Vagina (tissue), 2 donors: ENCODE results near the gene AGPAT2.

ENCODE experiments used
- POLR2A ChIP-seq, 2 donors: fragments of 450-650 bp; IDR thresholded peaks; one replicate each; pipeline ENCODE4 v1.6.1; 2017; ENCODE audit warnings: antibody characterized with exemption in 2 of 2, mild to moderate bottlenecking in 2 of 2, moderate library complexity in 2 of 2
- TF ChIP-seq, protein P1 (sequence below), 3 experiments: fragments of 450-650 bp in 2 of 3; fragments of 200-600 bp in 1 of 3; sonication (generic) in 1 of 3; IDR thresholded peaks; one replicate each; pipeline ENCODE4 v1.5.1; 2017 to 2019; ENCODE audit warnings: antibody characterized with exemption in 3 of 3, mild to moderate bottlenecking in 2 of 3, moderate library complexity in 2 of 3

DNA sequence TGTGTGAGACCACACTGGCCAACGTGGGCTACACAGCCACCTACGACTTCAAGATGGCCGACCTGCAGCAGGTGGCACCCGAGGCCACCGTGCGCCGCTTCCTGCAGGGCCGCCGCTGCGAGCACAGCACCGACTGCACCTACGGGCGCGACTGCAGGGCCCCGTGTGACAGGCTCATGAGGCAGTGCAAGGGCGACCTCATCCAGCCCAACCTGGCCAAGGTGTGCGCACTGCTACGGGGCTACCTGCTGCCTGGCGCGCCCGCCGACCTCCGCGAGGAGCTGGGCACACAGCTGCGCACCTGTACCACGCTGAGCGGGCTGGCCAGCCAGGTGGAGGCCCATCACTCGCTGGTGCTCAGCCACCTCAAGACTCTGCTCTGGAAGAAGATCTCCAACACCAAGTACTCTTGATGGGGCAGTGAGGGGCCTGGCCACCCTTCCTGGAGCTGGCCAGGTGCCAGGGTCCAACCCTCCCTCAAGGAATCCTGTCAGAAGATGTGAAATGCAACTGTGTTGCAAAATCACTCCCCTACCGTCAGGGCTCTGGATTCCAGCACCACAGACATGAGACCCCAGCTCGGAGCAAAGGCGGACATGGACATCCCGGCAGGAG is 36.2 kb upstream of the AGPAT2 start:
- TF ChIP-seq, protein P1, sequence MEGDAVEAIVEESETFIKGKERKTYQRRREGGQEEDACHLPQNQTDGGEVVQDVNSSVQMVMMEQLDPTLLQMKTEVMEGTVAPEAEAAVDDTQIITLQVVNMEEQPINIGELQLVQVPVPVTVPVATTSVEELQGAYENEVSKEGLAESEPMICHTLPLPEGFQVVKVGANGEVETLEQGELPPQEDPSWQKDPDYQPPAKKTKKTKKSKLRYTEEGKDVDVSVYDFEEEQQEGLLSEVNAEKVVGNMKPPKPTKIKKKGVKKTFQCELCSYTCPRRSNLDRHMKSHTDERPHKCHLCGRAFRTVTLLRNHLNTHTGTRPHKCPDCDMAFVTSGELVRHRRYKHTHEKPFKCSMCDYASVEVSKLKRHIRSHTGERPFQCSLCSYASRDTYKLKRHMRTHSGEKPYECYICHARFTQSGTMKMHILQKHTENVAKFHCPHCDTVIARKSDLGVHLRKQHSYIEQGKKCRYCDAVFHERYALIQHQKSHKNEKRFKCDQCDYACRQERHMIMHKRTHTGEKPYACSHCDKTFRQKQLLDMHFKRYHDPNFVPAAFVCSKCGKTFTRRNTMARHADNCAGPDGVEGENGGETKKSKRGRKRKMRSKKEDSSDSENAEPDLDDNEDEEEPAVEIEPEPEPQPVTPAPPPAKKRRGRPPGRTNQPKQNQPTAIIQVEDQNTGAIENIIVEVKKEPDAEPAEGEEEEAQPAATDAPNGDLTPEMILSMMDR (IDR thresholded peaks at IDR 0.05): no peak
- no peak for TF ChIP-seq POLR2A (IDR thresholded peaks at IDR 0.05)
